Measurements from ENCODE around the gene TMEM175.
A peak's percentile ranks its signal among the peaks of the same experiment; 100 is the strongest.

Gene TMEM175

DNA sequence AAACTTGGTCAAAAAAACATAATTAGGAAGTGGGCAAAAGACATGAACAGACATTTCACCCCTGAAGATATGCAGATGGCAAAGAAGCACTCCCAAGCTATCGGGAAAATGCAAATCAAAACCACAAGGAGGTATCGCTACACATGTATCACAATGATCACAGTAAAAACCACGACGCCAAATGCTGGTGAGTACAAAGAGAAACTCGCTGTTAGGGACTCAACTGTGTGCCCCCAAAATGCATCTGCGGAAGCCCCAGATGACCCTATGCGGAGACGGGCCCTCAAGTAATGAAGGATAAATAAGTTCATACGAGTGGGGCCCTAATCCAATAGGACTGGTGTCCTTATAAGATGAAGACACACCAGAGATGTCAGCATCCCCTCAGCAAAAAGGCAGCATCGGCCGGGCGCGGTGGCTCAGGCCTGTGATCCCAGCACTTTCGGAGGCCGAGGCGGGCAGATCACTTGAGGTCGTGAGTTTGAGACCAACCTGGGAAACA, 10.4 kb upstream of the TMEM175 start:
- H3K36me3 ChIP-seq (ENCODE audit: insufficient read depth, low read length) = no peaks in the 10 kb centered on the region
- H3K27me3 ChIP-seq (ENCODE audit: insufficient read depth, low read length, poor library complexity, severe bottlenecking) = no peaks in the 10 kb centered on the region
- H3K9me2 ChIP-seq (replicated peaks; ENCODE audit: low read depth, low read length) = no peaks in the 10 kb centered on the region
- peaks cover 42% of the 10 kb centered on the region for H3K4me1 ChIP-seq (ENCODE audit: insufficient read depth, low read length, poor library complexity, severe bottlenecking)
- H4K20me1 ChIP-seq (ENCODE audit: insufficient read depth, low read length, poor library complexity, severe bottlenecking) = peaks cover 39% of the 10 kb centered on the region
- no peaks in the 10 kb centered on the region for H3F3A ChIP-seq (ENCODE audit: low read depth)
- peak overlapping the region; percentile 61 for H3K4me2 ChIP-seq (ENCODE audit: low read depth, low read length, poor library complexity, severe bottlenecking)
- no peak for TF ChIP-seq EZH2phosphoT487 (IDR thresholded peaks at IDR 0.05; ENCODE audit: borderline replicate concordance)
- TF ChIP-seq, protein P1, sequence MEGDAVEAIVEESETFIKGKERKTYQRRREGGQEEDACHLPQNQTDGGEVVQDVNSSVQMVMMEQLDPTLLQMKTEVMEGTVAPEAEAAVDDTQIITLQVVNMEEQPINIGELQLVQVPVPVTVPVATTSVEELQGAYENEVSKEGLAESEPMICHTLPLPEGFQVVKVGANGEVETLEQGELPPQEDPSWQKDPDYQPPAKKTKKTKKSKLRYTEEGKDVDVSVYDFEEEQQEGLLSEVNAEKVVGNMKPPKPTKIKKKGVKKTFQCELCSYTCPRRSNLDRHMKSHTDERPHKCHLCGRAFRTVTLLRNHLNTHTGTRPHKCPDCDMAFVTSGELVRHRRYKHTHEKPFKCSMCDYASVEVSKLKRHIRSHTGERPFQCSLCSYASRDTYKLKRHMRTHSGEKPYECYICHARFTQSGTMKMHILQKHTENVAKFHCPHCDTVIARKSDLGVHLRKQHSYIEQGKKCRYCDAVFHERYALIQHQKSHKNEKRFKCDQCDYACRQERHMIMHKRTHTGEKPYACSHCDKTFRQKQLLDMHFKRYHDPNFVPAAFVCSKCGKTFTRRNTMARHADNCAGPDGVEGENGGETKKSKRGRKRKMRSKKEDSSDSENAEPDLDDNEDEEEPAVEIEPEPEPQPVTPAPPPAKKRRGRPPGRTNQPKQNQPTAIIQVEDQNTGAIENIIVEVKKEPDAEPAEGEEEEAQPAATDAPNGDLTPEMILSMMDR (conservative IDR thresholded peaks at IDR 0.05; ENCODE audit: low read length) = no peak
- peak overlapping the region; percentile 20 for H3K9ac ChIP-seq (ENCODE audit: low read depth, low read length, poor library complexity, severe bottlenecking)
- H3K79me2 ChIP-seq (ENCODE audit: insufficient read depth, low read length) = peaks cover 93% of the 10 kb centered on the region
- H3K4me3 ChIP-seq (ENCODE audit: low read length, poor library complexity, severe bottlenecking) = peak overlapping the region; percentile 24
- H2AFZ ChIP-seq (ENCODE audit: low read length) = no peak overlapping the region
- H3K9me3 ChIP-seq (ENCODE audit: insufficient read depth, low read depth, low read length) = no peaks in the 10 kb centered on the region

DNA sequence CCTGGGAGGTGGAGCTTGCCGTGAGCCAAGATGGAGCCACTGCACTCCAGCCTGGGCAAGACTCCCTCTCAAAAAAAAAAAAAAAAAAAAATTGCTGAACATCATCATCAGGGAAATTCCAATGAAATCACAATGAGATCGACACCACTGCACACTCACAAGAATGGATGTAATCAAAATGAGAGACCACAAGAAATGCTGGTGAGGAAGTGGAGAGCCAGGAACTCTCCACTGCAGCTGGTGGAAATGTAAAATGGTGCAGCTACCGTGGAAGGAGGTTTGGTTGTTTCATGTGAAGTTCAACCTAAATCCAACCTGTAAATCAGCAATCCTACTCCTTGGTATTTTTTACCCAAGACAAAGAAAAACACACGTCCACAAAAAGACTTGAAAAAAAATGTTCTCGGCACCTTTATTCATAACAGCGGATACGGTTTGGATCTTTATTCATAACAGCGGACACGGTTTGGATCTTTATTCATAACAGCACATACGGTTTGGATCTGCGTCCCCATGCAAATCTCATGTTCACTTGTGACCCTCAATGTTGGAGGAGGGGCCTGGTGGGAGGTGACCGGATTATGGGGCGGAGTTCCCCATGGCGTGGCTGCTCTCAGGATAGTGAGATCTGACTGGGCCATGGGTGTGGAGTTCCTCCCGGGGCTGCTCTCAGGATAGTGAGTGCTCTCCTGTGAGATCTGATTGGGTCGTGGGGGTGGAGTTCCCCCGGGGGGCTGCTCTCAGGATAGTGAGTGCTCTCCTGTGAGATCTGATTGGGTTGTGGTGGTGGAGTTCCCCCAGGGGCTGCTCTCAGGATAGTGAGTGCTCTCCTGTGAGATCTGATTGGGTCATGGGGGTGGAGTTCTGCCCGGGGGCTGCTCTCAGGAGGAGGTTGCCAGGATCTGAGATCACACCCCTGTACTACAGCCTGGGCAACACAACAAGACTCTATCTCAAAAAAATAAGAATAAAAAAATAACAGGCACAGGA, 7.9 kb upstream of the TMEM175 start:
- no peak overlapping the region for H3K9ac ChIP-seq (ENCODE audit: low read depth, low read length, poor library complexity, severe bottlenecking)
- no peak for TF ChIP-seq EZH2phosphoT487 (IDR thresholded peaks at IDR 0.05; ENCODE audit: borderline replicate concordance)
- TF ChIP-seq, protein P1 (conservative IDR thresholded peaks at IDR 0.05; ENCODE audit: low read length) = no peak
- H3K36me3 ChIP-seq (ENCODE audit: insufficient read depth, low read length) = no peaks in the 10 kb centered on the region
- no peaks in the 10 kb centered on the region for H3K9me3 ChIP-seq (ENCODE audit: insufficient read depth, low read depth, low read length)
- peaks cover 44% of the 10 kb centered on the region for H4K20me1 ChIP-seq (ENCODE audit: insufficient read depth, low read length, poor library complexity, severe bottlenecking)
- H3K79me2 ChIP-seq (ENCODE audit: insufficient read depth, low read length) = peaks cover 90% of the 10 kb centered on the region
- H3K4me1 ChIP-seq (ENCODE audit: insufficient read depth, low read length, poor library complexity, severe bottlenecking) = peaks cover 40% of the 10 kb centered on the region
- no peaks in the 10 kb centered on the region for H3F3A ChIP-seq (ENCODE audit: low read depth)
- H2AFZ ChIP-seq (ENCODE audit: low read length) = no peak overlapping the region
- no peaks in the 10 kb centered on the region for H3K27me3 ChIP-seq (ENCODE audit: insufficient read depth, low read length, poor library complexity, severe bottlenecking)
- no peak overlapping the region for H3K4me2 ChIP-seq (ENCODE audit: low read depth, low read length, poor library complexity, severe bottlenecking)
- no peaks in the 10 kb centered on the region for H3K9me2 ChIP-seq (replicated peaks; ENCODE audit: low read depth, low read length)
- no peak overlapping the region for H3K4me3 ChIP-seq (ENCODE audit: low read length, poor library complexity, severe bottlenecking)

DNA sequence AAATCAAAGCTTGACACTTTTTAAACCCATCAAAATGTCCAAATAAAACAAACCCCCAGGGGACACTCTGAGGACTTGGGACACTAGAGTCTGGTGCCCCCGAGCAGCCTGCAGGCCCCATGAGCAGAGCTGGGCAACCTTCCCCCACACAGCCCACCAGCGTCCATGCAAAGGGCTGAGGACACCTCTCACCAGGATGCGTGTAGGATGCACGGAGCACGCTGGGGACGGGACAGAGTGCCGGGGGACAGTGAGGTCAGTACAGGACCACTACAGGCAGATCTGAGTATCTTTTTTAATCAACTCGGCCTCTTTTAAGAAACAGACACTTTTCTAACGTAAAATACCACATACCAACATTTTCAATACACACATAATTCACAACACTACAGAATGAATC, 7.1 kb upstream of the TMEM175 start:
- Histone ChIP-seq H3K36me3 (ENCODE audit: insufficient read depth, low read length) (no peaks in the 10 kb centered on the region), H3K4me2 (ENCODE audit: low read depth, low read length, poor library complexity, severe bottlenecking) (no peak overlapping the region), H3K9me2 (replicated peaks; ENCODE audit: low read depth, low read length) (no peaks in the 10 kb centered on the region), H2AFZ (ENCODE audit: low read length) (no peak overlapping the region), H3K4me1 (ENCODE audit: insufficient read depth, low read length, poor library complexity, severe bottlenecking) (peaks cover 47% of the 10 kb centered on the region), H3K9ac (ENCODE audit: low read depth, low read length, poor library complexity, severe bottlenecking) (no peak overlapping the region), H3K27me3 (ENCODE audit: insufficient read depth, low read length, poor library complexity, severe bottlenecking) (no peaks in the 10 kb centered on the region), H3K9me3 (ENCODE audit: insufficient read depth, low read depth, low read length) (no peaks in the 10 kb centered on the region), H3K79me2 (ENCODE audit: insufficient read depth, low read length) (peaks cover 90% of the 10 kb centered on the region), H4K20me1 (ENCODE audit: insufficient read depth, low read length, poor library complexity, severe bottlenecking) (peaks cover 52% of the 10 kb centered on the region), H3F3A (ENCODE audit: low read depth) (no peaks in the 10 kb centered on the region), H3K4me3 (ENCODE audit: low read length, poor library complexity, severe bottlenecking) (no peak overlapping the region)
- TF ChIP-seq, protein P1 (conservative IDR thresholded peaks at IDR 0.05; ENCODE audit: low read length) = no peak
- TF ChIP-seq EZH2phosphoT487 (IDR thresholded peaks at IDR 0.05; ENCODE audit: borderline replicate concordance) = no peak

All from Loucy (cell line).